ENCODE measurements around the gene SCCPDH.

GRCh38 chr1:246779561-246780175 is 55.5 kb downstream of the SCCPDH start:
- TF ChIP-seq NFYB (IDR thresholded peaks at IDR 0.05; ENCODE audit: extremely low read depth, insufficient read length) = no peak
- no peak for TF ChIP-seq NR2F6 (CRISPR knock-in tag; IDR thresholded peaks at IDR 0.05)
- TF ChIP-seq NFRKB (IDR thresholded peaks at IDR 0.05; ENCODE audit: low read depth) = no peak
- TF ChIP-seq CTCF (IDR thresholded peaks at IDR 0.05 in 2 of 3, conservative IDR thresholded peaks at IDR 0.05 in 1 of 3; ENCODE audit: insufficient read depth in 2 of 3, low read depth in 1 of 3, low read length in 3 of 3) = no peak
- TF ChIP-seq PTBP1 (IDR thresholded peaks at IDR 0.05; ENCODE audit: low read depth, low read length) = no peak
- no peak for TF ChIP-seq POLR2AphosphoS5 (IDR thresholded peaks at IDR 0.05; ENCODE audit: control insufficient read depth, insufficient read depth, low read depth, low read length)
- TF ChIP-seq STAT5B (CRISPR knock-in tag; IDR thresholded peaks at IDR 0.05) = no peak
- no peak for TF ChIP-seq FOXJ3 (CRISPR knock-in tag; IDR thresholded peaks at IDR 0.05)
- no peak for TF ChIP-seq HNRNPH1 (optimal IDR thresholded peaks at IDR 0.05; ENCODE audit: low read depth, low read length)
- no peak for TF ChIP-seq RCOR1 (IDR thresholded peaks at IDR 0.05; ENCODE audit: borderline replicate concordance in 1 of 2, low read depth in 2 of 2, low read length in 2 of 2)
- TF ChIP-seq KLF6 (CRISPR knock-in tag; IDR thresholded peaks at IDR 0.05; ENCODE audit: borderline replicate concordance) = no peak
- no peak for TF ChIP-seq RFX5 (IDR thresholded peaks at IDR 0.05; ENCODE audit: low read depth, low read length)
- no peak for TF ChIP-seq SMAD3 (CRISPR knock-in tag; conservative IDR thresholded peaks at IDR 0.05)
- no peak for TF ChIP-seq CEBPB (tag; IDR thresholded peaks at IDR 0.05)
